Peyer's patch (tissue), 4 donors: ENCODE data around the gene RAB11FIP5.

Experiments used
- CTCF ChIP-seq, 6 experiments: fragments of 450-650 bp in 4 of 6; fragments of 200-600 bp in 2 of 6; sonication (generic) in 1 of 6; IDR thresholded peaks; one replicate each; pipeline ENCODE4 v1.5.1; 2017 to 2019; ENCODE audit warnings: antibody characterized with exemption in 6 of 6, mild to moderate bottlenecking in 3 of 6, moderate library complexity in 1 of 6
- POLR2A ChIP-seq, 2 donors: fragments of 450-650 bp; IDR thresholded peaks; one replicate each; pipeline ENCODE4 v1.5.1; 2017; ENCODE audit warnings: antibody characterized with exemption in 2 of 2, mild to moderate bottlenecking in 2 of 2, moderate library complexity in 2 of 2

GRCh38 chr2:73112913-73113854 lies at the start of gene RAB11FIP5:
- TF ChIP-seq CTCF (IDR thresholded peaks at IDR 0.05): no peak
- TF ChIP-seq POLR2A (IDR thresholded peaks at IDR 0.05): no peak
